HFFc6 (cell line): ENCODE results near the gene CTNNA2. TPM values are rescaled to one million over a fixed set of nuclear protein-coding genes. Genes with fewer than 3 reads are reported as not detected.

Experiments
- DNase-seq: peaks from one replicate; pipeline ENCODE4 v3.0.0-alpha.2; 2018
- H3K27ac Mint-ChIP-seq: 2 replicates; pipeline ENCODE4 v1.8.0; 2020; ENCODE audit warnings: mild to moderate bottlenecking, mixed read lengths
- H3K27me3 Mint-ChIP-seq: 2 replicates; pipeline ENCODE4 v1.8.0; 2021; ENCODE audit warnings: mild to moderate bottlenecking, moderate library complexity, mixed read lengths; ENCODE audit not compliant: insufficient read depth
- H3K36me3 Mint-ChIP-seq: 2 replicates; pipeline ENCODE4 v1.8.0; 2021; ENCODE audit warnings: low read depth, mixed read lengths
- H3K4me1 Mint-ChIP-seq: 2 replicates; pipeline ENCODE4 v1.8.0; 2020; ENCODE audit warnings: low read depth, mixed read lengths
- H3K4me3 Mint-ChIP-seq: 2 replicates; pipeline ENCODE4 v1.8.0; 2020; ENCODE audit warnings: mild to moderate bottlenecking, moderate library complexity, mixed read lengths
- H3K9me3 Mint-ChIP-seq: 2 replicates; pipeline ENCODE4 v1.8.0; 2020; ENCODE audit warnings: mild to moderate bottlenecking, mixed read lengths
- total RNA-seq, 6 experiments: library from RNA; stranded (reverse); fragmentation: NEBNext Ultra II Directional; extraction: Animal tissue kit (Norgen Biotek cat#: 25700); gene quantifications; 2 replicates in 1 of 6; 3 replicates in 5 of 6; pipeline ENCODE4 v1.2.3, GENCODE V29; 2021
- TF ChIP-seq, protein P1 (sequence below): fragments of 200-600 bp; sonication (generic); IDR thresholded peaks from 2 replicates; pipeline ENCODE4 v1.5.0; 2021; ENCODE audit warnings: antibody characterized with exemption, mild to moderate bottlenecking

The CTNNA2 gene
- total RNA-seq, 6 experiments from 2014 or later: not detected

DNA sequence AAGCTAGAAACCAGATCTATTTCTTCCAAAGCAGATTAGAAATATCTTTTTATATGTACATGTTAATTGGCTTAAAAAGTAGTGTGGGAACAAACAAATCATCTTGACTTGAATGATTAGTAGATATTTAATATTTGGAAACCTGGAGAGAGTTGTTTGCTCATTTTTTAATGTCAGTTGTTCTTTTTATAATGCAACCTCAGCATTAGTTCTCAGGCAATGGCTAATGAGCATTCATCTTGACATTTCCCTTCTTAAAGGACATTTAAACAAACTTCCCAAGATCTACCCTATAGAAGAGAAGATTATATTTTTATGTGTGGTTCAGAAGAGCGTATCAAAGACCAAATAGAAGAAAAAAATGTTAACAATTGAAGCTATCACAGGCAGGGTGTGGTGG lies 334.0 kb downstream of the CTNNA2 start:
- H3K4me3 Mint-ChIP-seq: no peak overlapping the region
- no peaks in the 10 kb centered on the region for H3K36me3 Mint-ChIP-seq
- no peak overlapping the region for H3K27ac Mint-ChIP-seq
- TF ChIP-seq, protein P1, sequence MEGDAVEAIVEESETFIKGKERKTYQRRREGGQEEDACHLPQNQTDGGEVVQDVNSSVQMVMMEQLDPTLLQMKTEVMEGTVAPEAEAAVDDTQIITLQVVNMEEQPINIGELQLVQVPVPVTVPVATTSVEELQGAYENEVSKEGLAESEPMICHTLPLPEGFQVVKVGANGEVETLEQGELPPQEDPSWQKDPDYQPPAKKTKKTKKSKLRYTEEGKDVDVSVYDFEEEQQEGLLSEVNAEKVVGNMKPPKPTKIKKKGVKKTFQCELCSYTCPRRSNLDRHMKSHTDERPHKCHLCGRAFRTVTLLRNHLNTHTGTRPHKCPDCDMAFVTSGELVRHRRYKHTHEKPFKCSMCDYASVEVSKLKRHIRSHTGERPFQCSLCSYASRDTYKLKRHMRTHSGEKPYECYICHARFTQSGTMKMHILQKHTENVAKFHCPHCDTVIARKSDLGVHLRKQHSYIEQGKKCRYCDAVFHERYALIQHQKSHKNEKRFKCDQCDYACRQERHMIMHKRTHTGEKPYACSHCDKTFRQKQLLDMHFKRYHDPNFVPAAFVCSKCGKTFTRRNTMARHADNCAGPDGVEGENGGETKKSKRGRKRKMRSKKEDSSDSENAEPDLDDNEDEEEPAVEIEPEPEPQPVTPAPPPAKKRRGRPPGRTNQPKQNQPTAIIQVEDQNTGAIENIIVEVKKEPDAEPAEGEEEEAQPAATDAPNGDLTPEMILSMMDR: no peak
- DNase-seq: no peak
- peaks cover 2% of the 10 kb centered on the region; the same call in 1 of the 2 replicates for H3K27me3 Mint-ChIP-seq
- no peaks in the 10 kb centered on the region for H3K9me3 Mint-ChIP-seq
- no peaks in the 10 kb centered on the region for H3K4me1 Mint-ChIP-seq

DNA sequence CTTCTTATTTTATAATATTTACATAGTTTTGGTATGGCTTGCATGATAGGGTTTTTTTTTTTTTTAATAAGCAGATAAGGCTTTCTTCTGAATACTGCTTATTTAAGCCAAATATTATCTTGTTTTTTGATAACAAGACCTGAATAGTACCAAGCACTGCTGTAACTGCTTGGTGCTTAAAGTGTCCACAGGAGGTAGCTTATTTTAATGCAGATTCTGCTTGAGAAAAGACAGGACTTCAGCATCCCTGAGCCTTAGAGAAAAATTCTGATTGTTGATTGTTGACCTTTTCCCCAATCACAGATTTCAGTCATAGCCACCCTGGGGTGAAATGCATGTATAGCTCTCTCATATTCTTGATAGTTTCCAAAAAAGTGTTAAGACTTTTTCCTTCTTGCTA lies 336.4 kb downstream of the CTNNA2 start:
- Mint-ChIP-seq H3K4me3 (no peak overlapping the region), H3K36me3 (no peaks in the 10 kb centered on the region), H3K4me1 (no peaks in the 10 kb centered on the region), H3K27me3 (peaks cover 2% of the 10 kb centered on the region; the same call in 1 of the 2 replicates), H3K27ac (no peak overlapping the region), H3K9me3 (no peaks in the 10 kb centered on the region)
- TF ChIP-seq, protein P1: no peak
- no peak for DNase-seq

DNA sequence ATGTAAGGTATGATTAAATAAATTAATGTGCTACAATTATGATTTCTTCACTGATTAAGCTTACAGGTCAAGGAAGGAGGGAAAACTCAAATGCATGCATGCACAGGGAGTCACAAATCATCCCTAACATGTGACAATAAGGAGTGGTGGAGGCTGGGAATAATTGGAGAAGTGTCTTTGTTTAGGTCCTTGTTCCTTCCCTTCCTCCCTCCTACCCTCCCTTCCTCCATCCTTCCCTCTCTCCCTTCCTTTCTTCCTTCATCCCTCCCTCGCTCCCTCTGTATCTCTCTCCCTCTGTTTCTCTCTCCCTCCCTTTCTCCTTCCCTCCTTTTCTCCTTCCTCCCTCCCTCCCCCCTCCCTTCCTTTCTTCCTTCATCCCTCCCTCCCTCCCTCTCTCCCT lies 337.1 kb downstream of the CTNNA2 start:
- TF ChIP-seq, protein P1: no peak
- peaks cover 2% of the 10 kb centered on the region; the same call in 1 of the 2 replicates for H3K27me3 Mint-ChIP-seq
- H3K27ac Mint-ChIP-seq: no peak overlapping the region
- no peaks in the 10 kb centered on the region for H3K9me3 Mint-ChIP-seq
- no peak for DNase-seq
- H3K36me3 Mint-ChIP-seq: no peaks in the 10 kb centered on the region
- H3K4me1 Mint-ChIP-seq: no peaks in the 10 kb centered on the region
- no peak overlapping the region for H3K4me3 Mint-ChIP-seq

DNA sequence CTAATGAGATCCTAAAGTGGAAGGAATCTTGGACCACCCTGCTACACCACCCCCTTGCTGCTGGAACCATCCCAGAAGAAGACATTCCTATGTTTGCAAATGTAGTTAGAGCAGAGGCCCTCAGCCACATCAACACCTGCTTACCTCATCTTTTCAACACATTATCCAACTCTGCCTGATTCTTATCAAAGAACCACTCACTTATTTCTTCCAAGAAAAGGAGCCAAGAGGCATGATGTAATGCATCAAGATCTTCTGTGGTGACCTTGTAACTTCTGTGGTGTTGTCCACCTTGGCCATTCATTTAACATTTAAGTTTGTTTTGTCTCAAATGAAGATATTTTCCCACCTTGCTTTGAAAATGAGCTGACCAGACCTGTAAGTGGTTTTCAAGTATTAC lies 338.1 kb downstream of the CTNNA2 start:
- no peaks in the 10 kb centered on the region for H3K4me1 Mint-ChIP-seq
- no peak overlapping the region for H3K4me3 Mint-ChIP-seq
- TF ChIP-seq, protein P1: no peak
- H3K27me3 Mint-ChIP-seq: peaks cover 2% of the 10 kb centered on the region
- H3K9me3 Mint-ChIP-seq: no peaks in the 10 kb centered on the region
- DNase-seq: no peak
- H3K27ac Mint-ChIP-seq: no peak overlapping the region
- H3K36me3 Mint-ChIP-seq: no peaks in the 10 kb centered on the region

DNA sequence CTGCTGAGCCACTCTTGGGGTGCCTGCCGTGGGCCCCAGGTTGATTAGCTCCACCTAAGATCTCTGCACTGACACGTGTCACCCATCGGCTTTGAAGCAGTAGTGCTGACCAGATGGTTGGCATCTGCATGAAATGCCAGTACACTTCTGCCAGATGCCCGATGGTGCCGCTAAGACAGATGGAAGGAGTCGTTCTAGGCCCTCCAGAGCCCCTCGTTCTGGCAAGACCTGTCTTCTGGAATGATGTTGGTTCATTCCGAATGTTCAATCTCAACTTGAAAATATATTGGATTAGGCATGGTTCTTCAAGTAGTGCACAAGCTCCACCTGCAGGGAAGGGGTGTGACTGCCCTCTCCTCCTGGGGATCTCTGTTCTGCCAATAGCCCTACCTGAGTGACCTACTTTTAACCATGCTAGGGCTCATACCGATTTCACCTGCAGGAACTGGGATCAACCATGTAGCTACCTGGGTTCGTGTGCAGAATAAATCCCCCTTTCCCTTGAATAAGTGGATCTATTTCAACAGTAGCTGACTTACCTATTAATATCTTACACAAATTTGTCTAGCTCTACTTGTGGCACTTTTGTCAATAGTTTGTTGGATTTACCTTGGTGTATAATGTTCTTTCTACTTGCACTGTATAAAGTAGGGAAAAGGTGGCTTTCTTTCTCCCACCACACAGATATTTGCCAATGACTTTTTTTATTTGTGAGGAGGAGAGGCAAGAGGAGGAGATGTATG lies 342.6 kb downstream of the CTNNA2 start:
- Mint-ChIP-seq H3K27ac (no peak overlapping the region), H3K9me3 (no peaks in the 10 kb centered on the region), H3K4me3 (no peak overlapping the region), H3K36me3 (no peaks in the 10 kb centered on the region), H3K27me3 (no peaks in the 10 kb centered on the region; the same call in 1 of the 2 replicates), H3K4me1 (no peaks in the 10 kb centered on the region)
- peak; percentile 2 for DNase-seq
- TF ChIP-seq, protein P1: peak; percentile 70
